Transverse colon (tissue), 4 donors: ENCODE data around the gene CACNA1A.

ENCODE experiments used
- EP300 ChIP-seq: sonication (generic); formaldehyde crosslinking; IDR thresholded peaks from one replicate; pipeline ENCODE4 v1.6.1; 2017; ENCODE audit warnings: antibody characterized with exemption, low read depth
- POLR2A ChIP-seq: fragments of 450-650 bp; IDR thresholded peaks from one replicate; pipeline ENCODE4 v1.6.1; 2016; ENCODE audit warnings: antibody characterized with exemption, mild to moderate bottlenecking, moderate library complexity
- POLR2AphosphoS5 ChIP-seq, 3 donors: sonication (generic); formaldehyde crosslinking; IDR thresholded peaks; one replicate each; pipeline ENCODE4 v1.6.1; 2016; ENCODE audit warnings: antibody characterized with exemption in 3 of 3
- TF ChIP-seq, protein P1 (sequence below), 5 experiments: fragments of 200-600 bp in 3 of 5; fragments of 450-650 bp in 2 of 5; sonication (generic) in 3 of 5; IDR thresholded peaks; 1 replicate in 2 of 5; 2 replicates in 3 of 5; pipeline ENCODE4 v1.5.1; 2016 to 2017; ENCODE audit warnings: antibody characterized with exemption in 5 of 5, inconsistent platforms in 3 of 5, mild to moderate bottlenecking in 2 of 5, moderate library complexity in 1 of 5

DNA sequence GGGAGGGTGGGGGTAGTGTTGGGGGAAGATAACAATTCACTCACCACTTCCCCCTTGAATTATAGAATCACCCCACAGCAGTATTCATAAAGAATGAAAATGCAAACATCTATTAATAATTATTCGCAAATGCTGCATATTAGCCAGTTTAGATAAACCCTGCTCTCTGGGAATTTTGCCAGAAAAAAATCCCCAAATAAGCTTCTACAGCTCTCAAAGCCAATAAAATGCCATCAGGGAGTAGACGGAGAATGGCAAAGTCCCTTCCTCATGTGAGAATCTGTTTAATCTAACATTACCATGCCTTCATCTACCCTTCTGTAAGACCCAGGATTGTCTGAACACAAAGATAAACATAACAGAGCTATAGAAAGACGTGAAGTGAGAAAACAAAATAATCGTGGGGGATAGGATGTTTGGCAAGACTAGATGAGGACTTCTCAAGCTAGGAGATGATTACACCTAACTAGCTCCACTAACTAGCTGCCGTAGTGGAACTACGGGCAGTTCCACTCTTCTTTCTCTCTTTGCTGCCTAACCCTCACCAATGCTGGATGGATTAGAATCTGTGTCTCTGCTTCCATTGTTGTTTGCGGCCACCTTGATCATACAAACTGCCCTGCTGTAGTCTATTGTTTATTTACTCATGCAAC is 32.4 kb upstream of the CACNA1A start:
- TF ChIP-seq, protein P1, sequence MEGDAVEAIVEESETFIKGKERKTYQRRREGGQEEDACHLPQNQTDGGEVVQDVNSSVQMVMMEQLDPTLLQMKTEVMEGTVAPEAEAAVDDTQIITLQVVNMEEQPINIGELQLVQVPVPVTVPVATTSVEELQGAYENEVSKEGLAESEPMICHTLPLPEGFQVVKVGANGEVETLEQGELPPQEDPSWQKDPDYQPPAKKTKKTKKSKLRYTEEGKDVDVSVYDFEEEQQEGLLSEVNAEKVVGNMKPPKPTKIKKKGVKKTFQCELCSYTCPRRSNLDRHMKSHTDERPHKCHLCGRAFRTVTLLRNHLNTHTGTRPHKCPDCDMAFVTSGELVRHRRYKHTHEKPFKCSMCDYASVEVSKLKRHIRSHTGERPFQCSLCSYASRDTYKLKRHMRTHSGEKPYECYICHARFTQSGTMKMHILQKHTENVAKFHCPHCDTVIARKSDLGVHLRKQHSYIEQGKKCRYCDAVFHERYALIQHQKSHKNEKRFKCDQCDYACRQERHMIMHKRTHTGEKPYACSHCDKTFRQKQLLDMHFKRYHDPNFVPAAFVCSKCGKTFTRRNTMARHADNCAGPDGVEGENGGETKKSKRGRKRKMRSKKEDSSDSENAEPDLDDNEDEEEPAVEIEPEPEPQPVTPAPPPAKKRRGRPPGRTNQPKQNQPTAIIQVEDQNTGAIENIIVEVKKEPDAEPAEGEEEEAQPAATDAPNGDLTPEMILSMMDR (IDR thresholded peaks at IDR 0.05) = no peak
- TF ChIP-seq EP300 = no peak
- TF ChIP-seq POLR2AphosphoS5 (IDR thresholded peaks at IDR 0.05) = no peak
- no peak for TF ChIP-seq POLR2A
